AML-193 (cell line): ENCODE measurements around the gene CAD.
A peak's percentile ranks its signal among the peaks of the same experiment; 100 is the strongest.

Experiments used
- DNase-seq, 2 experiments: peaks; one replicate each; lab custom pipeline; 2025; lab: John Stamatoyannopoulos, UW

CAD gene

DNA sequence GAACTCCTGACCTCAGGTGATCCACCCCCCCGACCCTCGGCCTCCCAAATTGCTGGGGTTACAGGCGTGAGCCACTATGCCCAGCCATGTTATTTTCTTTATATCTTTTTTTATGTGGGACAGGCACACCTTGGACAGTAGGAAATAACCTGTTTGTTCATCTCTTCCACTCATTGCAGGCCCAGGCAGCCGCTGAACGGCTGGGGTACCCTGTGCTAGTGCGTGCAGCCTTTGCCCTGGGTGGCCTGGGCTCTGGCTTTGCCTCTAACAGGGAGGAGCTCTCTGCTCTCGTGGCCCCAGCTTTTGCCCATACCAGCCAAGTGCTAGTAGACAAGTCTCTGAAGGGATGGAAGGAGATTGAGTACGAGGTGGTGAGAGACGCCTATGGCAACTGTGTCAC lies 8.4 kb downstream of the CAD start:
- no peak for DNase-seq

DNA sequence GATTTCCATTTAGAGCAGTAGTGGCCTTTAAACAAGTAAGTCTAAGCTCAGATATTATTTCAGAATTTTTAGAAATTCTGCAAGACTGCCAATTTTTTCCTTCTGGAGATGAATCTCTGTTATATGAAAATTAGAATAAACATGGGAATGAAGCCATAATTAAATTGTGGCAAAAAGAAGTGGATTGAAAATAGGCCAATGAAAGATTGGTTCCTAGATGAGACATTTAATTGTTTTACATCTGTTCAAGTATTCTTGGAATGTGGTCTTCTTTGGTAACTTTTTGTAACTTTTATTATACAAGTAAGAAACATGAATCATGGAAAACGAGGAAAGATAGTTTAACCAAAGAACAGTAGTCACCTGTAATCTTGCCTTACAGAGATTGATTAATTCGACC lies 10.3 kb downstream of the CAD start:
- no peak for DNase-seq

- no peak for DNase-seq
Measured at GRCh38 chr2:27231921-27232320, 14.8 kb downstream of the CAD start.

GRCh38 chr2:27233341-27233740 lies 16.2 kb downstream of the CAD start:
- DNase-seq, result no peak

GRCh38 chr2:27236136-27236535 lies 19.0 kb downstream of the CAD start:
- DNase-seq, result no peak

DNA sequence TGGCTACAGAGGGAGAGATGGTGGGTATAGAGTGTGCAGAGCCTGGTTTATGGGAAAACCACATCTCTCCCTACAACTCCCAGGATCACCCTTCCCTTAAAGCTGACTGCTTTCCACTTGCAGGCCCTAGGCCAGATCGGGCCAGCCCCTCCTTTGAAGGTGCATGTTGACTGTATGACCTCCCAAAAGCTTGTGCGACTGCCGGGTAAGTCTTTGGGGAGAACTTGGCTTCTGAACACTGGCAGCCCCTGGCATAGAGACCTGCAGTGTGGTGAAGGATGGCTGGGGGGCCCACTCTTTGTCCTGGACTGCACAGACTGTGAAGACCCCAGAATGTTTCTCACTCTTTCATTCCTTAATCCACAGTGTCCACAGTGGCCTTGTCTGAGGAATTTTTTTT lies 19.5 kb downstream of the CAD start:
- DNase-seq, result no peak

- DNase-seq, result no peak
Measured at GRCh38 chr2:27237341-27237945, 20.3 kb downstream of the CAD start.

GRCh38 chr2:27238976-27239375 lies 21.8 kb downstream of the CAD start:
- DNase-seq, result no peak

- DNase-seq, result no peak
Measured at GRCh38 chr2:27240406-27240805, 23.2 kb downstream of the CAD start.

GRCh38 chr2:27241761-27242613 lies 24.8 kb downstream of the CAD start:
- no peak for DNase-seq

GRCh38 chr2:27242614-27242951 lies 25.4 kb downstream of the CAD start:
- no peak for DNase-seq

- no peak for DNase-seq
Measured at GRCh38 chr2:27243391-27244130, 26.4 kb downstream of the CAD start.

GRCh38 chr2:27245116-27245515 lies 27.9 kb downstream of the CAD start:
- no peak for DNase-seq

DNA sequence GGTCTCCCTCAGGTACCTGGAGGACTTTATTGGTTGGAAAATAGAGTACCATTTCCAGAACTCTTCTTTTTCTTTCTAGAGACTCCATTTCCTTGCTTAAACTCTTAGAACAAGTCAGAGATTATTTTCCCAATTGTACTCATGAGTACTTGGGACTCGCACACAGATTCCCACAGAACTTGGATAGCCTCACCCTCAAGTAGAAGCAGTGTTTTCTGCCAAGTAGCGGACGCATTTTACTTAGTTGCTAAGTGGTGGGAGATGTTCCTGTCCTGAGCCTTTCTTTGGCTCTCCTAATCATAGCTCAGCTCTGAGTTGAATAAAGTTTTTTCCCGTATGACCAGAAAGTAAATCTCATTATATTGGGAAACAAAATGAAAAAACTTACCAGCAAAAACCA lies 28.5 kb downstream of the CAD start:
- no peak for DNase-seq

- no peak for DNase-seq
Measured at GRCh38 chr2:27247893-27248292, 30.7 kb downstream of the CAD start.

DNA sequence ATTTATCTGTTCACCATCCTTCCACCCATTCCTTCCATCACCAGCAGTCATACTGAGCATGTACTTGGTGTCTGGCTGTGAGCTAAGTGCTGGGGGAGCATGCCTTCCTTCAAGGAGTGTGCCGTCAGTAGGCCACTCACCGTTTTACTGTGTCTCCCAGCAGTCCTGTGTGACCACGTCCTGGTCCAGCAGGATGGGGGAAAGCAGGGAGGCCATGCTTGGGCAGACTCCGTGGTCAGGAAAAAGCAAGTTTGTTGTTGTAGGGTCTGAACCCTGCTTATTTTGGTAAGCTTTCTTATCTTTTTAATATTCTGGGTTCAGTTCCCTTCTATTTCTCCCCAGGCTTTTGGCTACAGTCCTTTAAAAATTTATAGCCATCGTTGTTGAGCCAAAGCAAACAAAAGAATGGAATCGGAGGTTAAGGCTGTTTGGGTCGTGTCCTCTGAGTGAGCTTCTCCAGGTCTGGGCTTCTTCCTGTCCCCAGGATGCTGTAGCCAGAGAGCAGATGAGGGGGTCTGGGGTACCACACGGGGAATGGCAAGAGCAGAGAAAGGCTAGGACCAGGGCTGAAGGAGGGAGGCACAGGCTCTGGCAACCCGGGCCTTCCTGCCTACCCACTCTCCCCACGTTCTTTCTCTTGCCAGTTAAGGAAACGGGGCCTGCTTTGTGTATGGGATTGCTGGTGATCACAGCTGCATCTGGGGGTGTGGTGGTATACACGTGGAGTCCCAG lies 32.2 kb downstream of the CAD start:
- no peak for DNase-seq

DNA sequence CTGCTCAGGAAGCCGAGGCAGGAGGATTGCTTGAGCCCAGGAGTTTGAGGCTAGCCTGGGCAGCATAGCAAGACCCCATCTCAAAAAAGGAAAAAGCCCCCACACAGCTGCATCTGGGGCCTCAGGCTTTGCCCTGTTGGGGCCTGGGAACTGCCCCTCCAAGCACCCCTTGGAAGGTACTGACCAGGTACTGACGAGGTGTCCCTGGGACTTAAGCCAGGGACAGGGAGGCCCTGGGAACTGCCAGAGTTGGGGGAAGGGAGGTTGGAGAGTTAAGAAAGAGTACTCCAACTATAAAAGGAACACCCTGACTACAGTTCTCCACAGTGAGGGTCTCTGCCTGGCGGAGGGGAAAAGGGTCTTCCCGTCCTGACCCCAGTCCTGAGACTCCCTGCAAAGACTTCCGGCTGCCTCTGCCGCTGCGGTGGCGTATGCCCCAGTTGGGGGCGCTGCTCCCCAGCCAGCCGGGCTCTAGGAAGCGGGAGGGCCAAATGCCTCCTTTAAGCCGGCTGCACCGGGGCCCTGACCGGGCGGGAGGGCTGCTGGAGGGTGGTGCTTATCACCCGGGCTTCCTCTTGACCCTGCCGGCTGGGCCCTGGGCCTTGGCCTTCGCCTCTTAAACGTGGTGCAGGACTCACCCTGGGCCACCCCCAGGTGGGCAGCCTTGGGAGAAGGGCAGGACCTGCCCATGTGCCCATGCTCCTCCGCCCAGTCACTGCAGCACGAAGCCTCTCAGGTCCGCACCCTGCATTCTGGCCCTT lies 32.9 kb downstream of the CAD start:
- DNase-seq, result peak; percentile 38 to 57

GRCh38 chr2:27250652-27251379 lies 33.6 kb downstream of the CAD start:
- DNase-seq, result no peak

DNA sequence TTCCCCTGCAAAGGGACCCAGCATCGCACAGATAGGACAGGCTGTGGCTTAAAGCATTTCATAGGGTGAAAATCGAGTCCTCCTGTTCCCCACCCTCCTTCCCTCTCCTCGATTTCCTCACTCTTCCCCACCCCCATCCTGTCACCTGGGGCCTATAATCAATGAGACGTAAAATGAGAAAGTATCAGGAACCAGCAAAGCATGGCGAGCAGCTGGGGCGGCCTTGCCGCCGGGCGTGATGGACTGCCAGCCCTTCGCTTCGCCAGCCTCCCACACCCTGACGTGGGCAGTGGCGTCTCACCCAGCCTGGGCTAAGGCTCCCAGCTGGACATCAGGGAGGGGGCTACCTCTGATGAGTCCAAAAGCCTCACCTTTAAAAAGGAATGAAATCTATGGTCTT lies 34.6 kb downstream of the CAD start:
- no peak for DNase-seq

DNA sequence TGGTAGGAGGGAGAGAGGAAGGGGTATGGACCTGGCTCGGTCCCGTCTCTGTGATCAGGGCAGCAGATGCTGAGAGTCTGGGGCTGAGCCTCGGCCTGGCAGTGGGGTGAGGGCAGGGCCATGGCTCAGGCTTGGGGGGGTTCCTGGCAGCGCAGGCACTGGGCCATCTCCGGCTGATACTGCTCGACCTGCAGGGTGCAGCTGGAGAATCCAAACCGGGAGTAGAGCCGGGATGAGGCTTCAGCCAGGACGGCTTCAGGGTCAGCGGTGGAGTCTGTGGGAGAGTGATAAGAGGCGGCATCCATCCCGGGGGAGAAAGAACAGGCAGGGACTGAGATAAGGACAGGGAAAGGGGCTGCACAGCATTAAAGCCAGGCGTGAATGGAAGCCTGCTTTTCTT lies 38.0 kb downstream of the CAD start:
- no peak for DNase-seq

DNA sequence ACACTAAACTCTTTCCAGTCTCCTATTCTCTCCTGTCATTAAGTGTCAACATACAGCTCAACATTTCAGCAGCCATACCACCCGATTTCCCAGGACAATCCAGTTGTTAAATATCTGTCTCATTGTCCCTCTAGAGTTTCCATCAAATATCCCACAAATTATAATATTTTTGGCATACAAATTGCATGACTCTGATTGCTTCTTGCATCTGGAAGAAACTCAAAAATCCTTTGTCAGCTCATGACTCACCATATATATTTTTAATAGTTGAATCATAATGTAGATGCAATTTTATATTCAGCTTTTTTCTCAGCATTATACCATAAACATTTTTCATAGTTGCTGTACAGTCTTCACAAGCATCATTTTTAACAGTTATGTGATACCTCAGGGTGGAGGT lies 38.5 kb downstream of the CAD start:
- no peak for DNase-seq
